Nephron (organoid): ENCODE data around the gene UPP1.
A peak's percentile ranks its signal among the peaks of the same experiment; 100 is the strongest.

Source experiments
- H3K27ac Mint-ChIP-seq, 3 experiments: 2 replicates each; pipeline ENCODE4 v1.8.0; 2020; ENCODE audit warnings: mixed read lengths in 3 of 3, mild to moderate bottlenecking in 2 of 3, moderate library complexity in 1 of 3
- H3K27me3 Mint-ChIP-seq: 2 replicates; pipeline ENCODE4 v1.8.0; 2021; ENCODE audit warnings: low read depth, mild to moderate bottlenecking, moderate library complexity, mixed read lengths
- H3K36me3 Mint-ChIP-seq: 2 replicates; pipeline ENCODE4 v1.8.0; 2020; ENCODE audit warnings: low read depth, mixed read lengths
- H3K4me1 Mint-ChIP-seq: 2 replicates; pipeline ENCODE4 v1.8.0; 2020; ENCODE audit warnings: mixed read lengths
- H3K4me3 Mint-ChIP-seq, 3 experiments: 2 replicates each; pipeline ENCODE4 v1.8.0; 2020; ENCODE audit warnings: mild to moderate bottlenecking in 3 of 3, mixed read lengths in 3 of 3, moderate library complexity in 2 of 3
- H3K9me3 Mint-ChIP-seq: 2 replicates; pipeline ENCODE4 v1.8.0; 2020; ENCODE audit warnings: mixed read lengths
- TF ChIP-seq, protein P1 (sequence below), 3 experiments: fragments of 200-600 bp; sonication (generic); IDR thresholded peaks; one replicate each; pipeline ENCODE4 v1.5.0; 2021; ENCODE audit warnings: antibody characterized with exemption in 3 of 3; ENCODE audit not compliant: unreplicated experiment in 3 of 3

UPP1 gene

DNA sequence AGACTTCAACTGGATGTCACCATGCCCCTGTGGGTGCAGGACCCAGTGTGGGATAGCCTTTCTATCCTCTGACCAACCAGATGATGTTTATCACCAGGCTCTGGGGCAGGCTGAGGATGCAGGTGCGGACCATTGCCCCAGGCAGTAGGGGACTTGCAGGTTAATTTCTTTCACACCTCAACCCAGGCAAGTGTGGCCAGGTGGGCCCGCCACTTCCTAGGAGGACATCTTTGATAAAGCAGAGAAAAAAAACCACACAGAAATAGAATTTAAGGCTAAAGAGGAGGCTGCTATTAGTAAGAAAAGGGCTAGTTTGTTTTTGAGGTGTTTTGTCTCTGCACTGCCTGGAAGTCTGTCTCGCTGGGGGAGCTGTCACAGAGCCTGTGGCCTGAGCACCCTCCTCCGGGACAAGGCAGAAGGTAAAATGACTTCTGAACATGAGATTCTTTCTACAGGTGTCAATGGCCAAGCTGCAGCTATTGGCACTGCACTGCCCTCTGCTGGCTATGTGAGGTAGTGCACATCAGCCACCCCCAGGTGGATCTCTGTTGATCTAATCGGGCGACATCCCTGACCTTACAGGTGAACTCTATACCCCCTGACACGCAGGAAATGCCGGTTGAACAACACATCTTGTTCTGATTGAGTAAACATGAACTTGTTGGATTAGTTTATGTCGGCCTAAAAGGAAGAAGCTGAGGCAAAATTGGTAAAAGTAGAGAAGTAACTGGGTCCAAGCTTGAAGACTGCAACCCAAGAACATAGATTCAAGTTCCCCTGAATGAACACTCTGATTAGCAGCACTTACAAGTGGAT lies 21.0 kb downstream of the UPP1 start:
- H3K4me1 Mint-ChIP-seq: no peaks in the 10 kb centered on the region

DNA sequence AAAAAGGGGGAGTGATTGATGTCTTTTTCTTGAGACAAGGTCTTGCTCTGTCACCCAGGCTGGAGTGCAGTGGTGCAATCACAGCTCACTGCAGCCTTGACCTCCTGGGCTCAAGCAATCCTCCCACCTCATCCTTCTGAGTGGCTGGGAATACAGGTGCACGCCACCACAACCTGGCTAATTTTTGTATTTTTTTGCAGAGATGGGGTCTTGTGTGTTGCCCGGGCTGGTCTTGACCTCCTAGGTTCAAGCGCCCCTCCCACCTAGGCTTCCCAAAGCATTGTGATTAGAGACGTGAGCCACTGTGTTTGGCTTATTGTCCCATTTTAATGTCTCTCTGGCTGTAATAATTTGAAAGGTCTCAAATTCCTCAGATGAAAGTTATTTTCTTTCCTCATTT lies 21.8 kb downstream of the UPP1 start:
- Mint-ChIP-seq H3K4me3 (no peak overlapping the region), H3K9me3 (no peaks in the 10 kb centered on the region), H3K27ac (no peak overlapping the region), H3K27me3 (no peaks in the 10 kb centered on the region), H3K36me3 (peaks cover 9% of the 10 kb centered on the region), H3K4me1 (peaks cover 2% of the 10 kb centered on the region)
- TF ChIP-seq, protein P1, sequence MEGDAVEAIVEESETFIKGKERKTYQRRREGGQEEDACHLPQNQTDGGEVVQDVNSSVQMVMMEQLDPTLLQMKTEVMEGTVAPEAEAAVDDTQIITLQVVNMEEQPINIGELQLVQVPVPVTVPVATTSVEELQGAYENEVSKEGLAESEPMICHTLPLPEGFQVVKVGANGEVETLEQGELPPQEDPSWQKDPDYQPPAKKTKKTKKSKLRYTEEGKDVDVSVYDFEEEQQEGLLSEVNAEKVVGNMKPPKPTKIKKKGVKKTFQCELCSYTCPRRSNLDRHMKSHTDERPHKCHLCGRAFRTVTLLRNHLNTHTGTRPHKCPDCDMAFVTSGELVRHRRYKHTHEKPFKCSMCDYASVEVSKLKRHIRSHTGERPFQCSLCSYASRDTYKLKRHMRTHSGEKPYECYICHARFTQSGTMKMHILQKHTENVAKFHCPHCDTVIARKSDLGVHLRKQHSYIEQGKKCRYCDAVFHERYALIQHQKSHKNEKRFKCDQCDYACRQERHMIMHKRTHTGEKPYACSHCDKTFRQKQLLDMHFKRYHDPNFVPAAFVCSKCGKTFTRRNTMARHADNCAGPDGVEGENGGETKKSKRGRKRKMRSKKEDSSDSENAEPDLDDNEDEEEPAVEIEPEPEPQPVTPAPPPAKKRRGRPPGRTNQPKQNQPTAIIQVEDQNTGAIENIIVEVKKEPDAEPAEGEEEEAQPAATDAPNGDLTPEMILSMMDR (IDR thresholded peaks at IDR 0.05; ENCODE audit: unreplicated experiment in 3 of 3): no peak

More for the DNA sequence above, 21.0 kb downstream of the UPP1 start:
- H3K36me3 Mint-ChIP-seq: peaks cover 11% of the 10 kb centered on the region
- TF ChIP-seq, protein P1 (IDR thresholded peaks at IDR 0.05; ENCODE audit: unreplicated experiment in 3 of 3): peak; percentile 97 to 99 (median 97)
- peak overlapping the region in 1 of 3 experiments; percentile 42 for H3K27ac Mint-ChIP-seq
- H3K27me3 Mint-ChIP-seq: no peaks in the 10 kb centered on the region
- no peaks in the 10 kb centered on the region for H3K9me3 Mint-ChIP-seq
- no peak overlapping the region for H3K4me3 Mint-ChIP-seq

GRCh38 chr7:48111596-48111995 lies 22.5 kb downstream of the UPP1 start:
- Mint-ChIP-seq H3K4me3 (no peak overlapping the region), H3K9me3 (no peaks in the 10 kb centered on the region), H3K4me1 (peaks cover 4% of the 10 kb centered on the region), H3K27me3 (no peaks in the 10 kb centered on the region), H3K27ac (peak overlapping the region in 1 of 3 experiments; percentile 26), H3K36me3 (peaks cover 6% of the 10 kb centered on the region)
- TF ChIP-seq, protein P1 (IDR thresholded peaks at IDR 0.05; ENCODE audit: unreplicated experiment in 3 of 3): no peak

GRCh38 chr7:48112401-48113165 lies 23.5 kb downstream of the UPP1 start:
- Mint-ChIP-seq H3K27ac (no peak overlapping the region), H3K27me3 (no peaks in the 10 kb centered on the region), H3K36me3 (peaks cover 4% of the 10 kb centered on the region), H3K4me1 (peaks cover 4% of the 10 kb centered on the region), H3K4me3 (no peak overlapping the region), H3K9me3 (no peaks in the 10 kb centered on the region)
- TF ChIP-seq, protein P1 (IDR thresholded peaks at IDR 0.05; ENCODE audit: unreplicated experiment in 3 of 3): no peak

DNA sequence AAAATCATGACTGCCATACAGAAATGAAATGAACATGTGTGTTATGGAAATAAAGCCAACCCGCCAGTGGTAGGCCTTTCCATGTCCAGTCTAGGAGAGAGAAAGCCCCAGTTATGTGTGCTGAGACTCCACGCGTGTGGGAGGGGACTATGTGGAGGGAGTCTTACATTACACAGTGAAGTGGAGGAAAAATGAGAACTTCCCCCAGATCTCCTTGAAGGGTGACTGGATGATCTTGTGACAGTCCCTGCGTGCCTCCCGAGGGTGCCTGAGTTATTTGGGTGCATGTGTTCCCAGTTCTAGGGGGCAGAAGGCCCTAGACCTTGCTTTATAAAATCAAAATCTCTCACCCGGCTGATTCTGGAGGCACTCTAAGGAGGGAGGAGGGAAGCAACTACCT lies 24.2 kb downstream of the UPP1 start:
- H3K36me3 Mint-ChIP-seq: peaks cover under 1% of the 10 kb centered on the region
- peaks cover 8% of the 10 kb centered on the region for H3K4me1 Mint-ChIP-seq
- no peak overlapping the region for H3K4me3 Mint-ChIP-seq
- H3K27me3 Mint-ChIP-seq: no peaks in the 10 kb centered on the region
- TF ChIP-seq, protein P1 (IDR thresholded peaks at IDR 0.05; ENCODE audit: unreplicated experiment in 3 of 3): no peak
- H3K9me3 Mint-ChIP-seq: no peaks in the 10 kb centered on the region
- peak overlapping the region in 2 of 3 experiments; percentile 8 to 24 for H3K27ac Mint-ChIP-seq
